ENCODE results near the gene SEPTIN11.

SEPTIN11 gene

GRCh38 chr4:76964769-76965168 is 15.2 kb downstream of the SEPTIN11 start (continued):
- TF ChIP-seq CSRNP3 (CRISPR knock-in tag; IDR thresholded peaks at IDR 0.05): no peak
- TF ChIP-seq ZFP3 (CRISPR knock-in tag; IDR thresholded peaks at IDR 0.05): no peak

DNA sequence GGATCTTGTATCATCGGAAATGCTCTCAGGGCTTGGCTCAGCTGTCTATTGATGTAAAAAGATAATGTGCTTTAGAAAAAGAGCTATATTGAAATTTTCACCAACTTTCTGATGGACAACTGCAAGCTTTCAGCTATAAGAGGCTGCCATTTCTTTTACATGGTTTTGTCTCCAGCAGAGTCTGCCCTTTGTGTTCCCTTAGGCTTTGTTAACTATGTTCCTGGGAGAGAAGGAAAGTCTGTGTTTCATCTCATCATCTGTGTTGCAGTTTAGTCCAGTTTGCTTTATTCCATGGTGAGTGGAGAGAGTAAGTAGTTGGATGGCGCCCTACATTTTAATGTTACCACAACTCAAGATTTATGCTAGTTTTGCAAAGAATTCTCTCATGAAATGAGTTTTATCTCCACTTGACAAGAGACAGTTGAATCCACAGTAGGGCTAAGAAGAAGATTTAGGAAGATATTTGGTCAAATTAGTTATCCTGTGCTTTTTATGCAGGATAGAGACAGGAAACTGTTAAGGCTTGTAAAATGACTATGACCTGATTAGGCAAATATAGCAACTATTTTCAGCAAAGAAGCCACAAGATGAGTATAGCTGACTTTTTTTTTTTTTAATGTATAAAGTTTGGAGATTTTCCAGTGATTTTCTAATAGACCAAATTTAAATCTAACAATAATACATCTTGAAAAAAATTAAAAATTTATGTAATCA is 16.5 kb downstream of the SEPTIN11 start:
- TF ChIP-seq BACH2 (CRISPR knock-in tag; IDR thresholded peaks at IDR 0.05; ENCODE audit: borderline replicate concordance) (no peak), ZFP3 (CRISPR knock-in tag; IDR thresholded peaks at IDR 0.05) (no peak), RARB (CRISPR knock-in tag; IDR thresholded peaks at IDR 0.05) (no peak), ARNTL (CRISPR knock-in tag; IDR thresholded peaks at IDR 0.05; ENCODE audit: borderline replicate concordance, low read depth) (no peak), PPARA (CRISPR knock-in tag; IDR thresholded peaks at IDR 0.05; ENCODE audit: borderline replicate concordance) (no peak), GLIS3 (CRISPR knock-in tag; IDR thresholded peaks at IDR 0.05) (no peak), OSR1 (CRISPR knock-in tag; IDR thresholded peaks at IDR 0.05) (no peak), ZNF8 (CRISPR knock-in tag; IDR thresholded peaks at IDR 0.05) (no peak), TCF4 (CRISPR knock-in tag; IDR thresholded peaks at IDR 0.05; ENCODE audit: borderline replicate concordance) (no peak)
- TF ChIP-seq, protein P1, sequence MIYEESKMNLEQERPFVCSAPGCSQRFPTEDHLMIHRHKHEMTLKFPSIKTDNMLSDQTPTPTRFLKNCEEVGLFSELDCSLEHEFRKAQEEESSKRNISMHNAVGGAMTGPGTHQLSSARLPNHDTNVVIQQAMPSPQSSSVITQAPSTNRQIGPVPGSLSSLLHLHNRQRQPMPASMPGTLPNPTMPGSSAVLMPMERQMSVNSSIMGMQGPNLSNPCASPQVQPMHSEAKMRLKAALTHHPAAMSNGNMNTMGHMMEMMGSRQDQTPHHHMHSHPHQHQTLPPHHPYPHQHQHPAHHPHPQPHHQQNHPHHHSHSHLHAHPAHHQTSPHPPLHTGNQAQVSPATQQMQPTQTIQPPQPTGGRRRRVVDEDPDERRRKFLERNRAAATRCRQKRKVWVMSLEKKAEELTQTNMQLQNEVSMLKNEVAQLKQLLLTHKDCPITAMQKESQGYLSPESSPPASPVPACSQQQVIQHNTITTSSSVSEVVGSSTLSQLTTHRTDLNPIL (CRISPR knock-in tag; IDR thresholded peaks at IDR 0.05; ENCODE audit: low read depth): no peak
- ATAC-seq: no peak

DNA sequence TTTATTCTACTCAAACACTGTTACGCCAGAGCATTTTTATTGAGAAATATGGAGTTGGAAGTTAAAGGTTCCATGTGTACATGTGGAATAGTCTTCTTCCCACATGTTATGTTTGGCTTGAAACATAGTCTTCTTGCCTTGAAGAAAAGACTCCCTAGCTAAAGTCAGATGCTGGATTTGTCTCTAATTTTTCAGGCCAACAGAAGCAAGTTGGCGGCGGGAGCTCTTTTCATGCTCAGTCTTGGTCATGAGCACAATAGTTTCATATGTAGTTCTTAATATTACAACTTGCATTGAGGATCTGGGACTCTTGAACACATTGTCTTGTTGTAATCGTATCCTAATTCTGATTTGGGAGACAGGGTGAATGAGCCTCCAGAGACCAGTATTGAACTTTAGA is 19.4 kb downstream of the SEPTIN11 start:
- no peak for ATAC-seq

GRCh38 chr4:76969495-76969894 is 19.9 kb downstream of the SEPTIN11 start:
- no peak for ATAC-seq
- TF ChIP-seq POU6F1 (CRISPR knock-in tag; IDR thresholded peaks at IDR 0.05; ENCODE audit: borderline replicate concordance, low read depth) (no peak), SNAI2 (CRISPR knock-in tag; IDR thresholded peaks at IDR 0.05) (no peak), TCF4 (CRISPR knock-in tag; IDR thresholded peaks at IDR 0.05; ENCODE audit: borderline replicate concordance) (no peak), BACH2 (CRISPR knock-in tag; IDR thresholded peaks at IDR 0.05; ENCODE audit: borderline replicate concordance) (no peak), ZFP3 (CRISPR knock-in tag; IDR thresholded peaks at IDR 0.05) (no peak), CSRNP3 (CRISPR knock-in tag; IDR thresholded peaks at IDR 0.05) (no peak), RARB (CRISPR knock-in tag; IDR thresholded peaks at IDR 0.05) (no peak)
- TF ChIP-seq, protein P2, sequence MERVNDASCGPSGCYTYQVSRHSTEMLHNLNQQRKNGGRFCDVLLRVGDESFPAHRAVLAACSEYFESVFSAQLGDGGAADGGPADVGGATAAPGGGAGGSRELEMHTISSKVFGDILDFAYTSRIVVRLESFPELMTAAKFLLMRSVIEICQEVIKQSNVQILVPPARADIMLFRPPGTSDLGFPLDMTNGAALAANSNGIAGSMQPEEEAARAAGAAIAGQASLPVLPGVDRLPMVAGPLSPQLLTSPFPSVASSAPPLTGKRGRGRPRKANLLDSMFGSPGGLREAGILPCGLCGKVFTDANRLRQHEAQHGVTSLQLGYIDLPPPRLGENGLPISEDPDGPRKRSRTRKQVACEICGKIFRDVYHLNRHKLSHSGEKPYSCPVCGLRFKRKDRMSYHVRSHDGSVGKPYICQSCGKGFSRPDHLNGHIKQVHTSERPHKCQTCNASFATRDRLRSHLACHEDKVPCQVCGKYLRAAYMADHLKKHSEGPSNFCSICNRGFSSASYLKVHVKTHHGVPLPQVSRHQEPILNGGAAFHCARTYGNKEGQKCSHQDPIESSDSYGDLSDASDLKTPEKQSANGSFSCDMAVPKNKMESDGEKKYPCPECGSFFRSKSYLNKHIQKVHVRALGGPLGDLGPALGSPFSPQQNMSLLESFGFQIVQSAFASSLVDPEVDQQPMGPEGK (CRISPR knock-in tag; IDR thresholded peaks at IDR 0.05; ENCODE audit: borderline replicate concordance): no peak
- TF ChIP-seq, protein P1 (CRISPR knock-in tag; IDR thresholded peaks at IDR 0.05; ENCODE audit: low read depth): no peak

More for the DNA sequence above, 19.4 kb downstream of the SEPTIN11 start:
- TF ChIP-seq ZFP30 (CRISPR knock-in tag; IDR thresholded peaks at IDR 0.05) (no peak), RARB (CRISPR knock-in tag; IDR thresholded peaks at IDR 0.05) (no peak), ISL1 (CRISPR knock-in tag; IDR thresholded peaks at IDR 0.05) (no peak), CSDC2 (CRISPR knock-in tag; IDR thresholded peaks at IDR 0.05) (no peak), ESRRG (CRISPR knock-in tag; IDR thresholded peaks at IDR 0.05) (no peak), ZFP3 (CRISPR knock-in tag; IDR thresholded peaks at IDR 0.05) (no peak), POU6F1 (CRISPR knock-in tag; IDR thresholded peaks at IDR 0.05; ENCODE audit: borderline replicate concordance, low read depth) (no peak), ZNF565 (CRISPR knock-in tag; conservative IDR thresholded peaks at IDR 0.05; ENCODE audit: low read depth) (no peak), PPARA (CRISPR knock-in tag; IDR thresholded peaks at IDR 0.05; ENCODE audit: borderline replicate concordance) (no peak), BACH2 (CRISPR knock-in tag; IDR thresholded peaks at IDR 0.05; ENCODE audit: borderline replicate concordance) (no peak), OSR1 (CRISPR knock-in tag; IDR thresholded peaks at IDR 0.05) (no peak)
- TF ChIP-seq, protein P2 (CRISPR knock-in tag; IDR thresholded peaks at IDR 0.05; ENCODE audit: borderline replicate concordance): no peak
